HUES48 (cell line): Measurements from ENCODE around the gene GRID1.
"Not testable (repeated sequence)": the region's sequence is repeated elsewhere in the genome, so short reads cannot be mapped to it uniquely, and the experiment has no call there.

Experiments used
- H3K27ac ChIP-seq: one replicate; pipeline ENCODE4 v1.7.0; 2013; ENCODE audit warnings: low read depth, low read length, inconsistent platforms
- H3K27me3 ChIP-seq: 2 replicates; pipeline ENCODE4 v1.6.1; 2013; ENCODE audit warnings: mild to moderate bottlenecking, low read length; ENCODE audit not compliant: control insufficient read depth, insufficient read depth
- H3K36me3 ChIP-seq: 2 replicates; pipeline ENCODE4 v1.6.1; 2013; ENCODE audit warnings: low read length; ENCODE audit not compliant: control insufficient read depth, insufficient read depth
- H3K4me1 ChIP-seq: 2 replicates; pipeline ENCODE4 v1.6.1; 2013; ENCODE audit warnings: mild to moderate bottlenecking, low read length; ENCODE audit not compliant: control insufficient read depth, insufficient read depth
- H3K4me3 ChIP-seq: 2 replicates; pipeline ENCODE4 v1.5.1; 2013; ENCODE audit warnings: mild to moderate bottlenecking, low read depth, low read length
- H3K9ac ChIP-seq: 2 replicates; pipeline ENCODE4 v1.6.1; 2013; ENCODE audit warnings: mild to moderate bottlenecking, low read depth, low read length, moderate library complexity
- H3K9me3 ChIP-seq: 2 replicates; pipeline ENCODE4 v1.6.1; 2013; ENCODE audit warnings: low read length; ENCODE audit not compliant: control insufficient read depth, insufficient read depth

Gene GRID1

DNA sequence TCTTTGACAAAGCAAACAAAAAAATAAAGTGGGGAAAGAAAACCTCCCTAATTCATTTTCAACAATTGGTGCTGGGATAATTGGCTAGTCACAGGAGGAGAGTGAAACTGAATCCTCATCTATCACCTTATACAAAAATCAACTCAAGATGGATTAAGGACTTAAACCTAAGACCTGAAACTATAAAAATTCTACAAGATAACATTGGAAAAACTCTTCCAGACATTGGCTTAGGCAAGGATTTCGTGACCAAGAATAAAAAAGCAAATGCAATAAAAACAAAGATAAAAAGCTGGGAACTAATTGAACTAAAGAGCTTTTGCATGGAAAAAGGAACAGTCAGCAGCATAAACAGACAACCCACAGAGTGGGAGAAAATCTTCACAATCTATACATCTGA lies 271.5 kb downstream of the GRID1 start:
- H3K27ac ChIP-seq, H3K27me3 ChIP-seq, H3K4me1 ChIP-seq, H3K4me3 ChIP-seq, H3K36me3 ChIP-seq, H3K9me3 ChIP-seq, H3K9ac ChIP-seq: not testable (repeated sequence)

DNA sequence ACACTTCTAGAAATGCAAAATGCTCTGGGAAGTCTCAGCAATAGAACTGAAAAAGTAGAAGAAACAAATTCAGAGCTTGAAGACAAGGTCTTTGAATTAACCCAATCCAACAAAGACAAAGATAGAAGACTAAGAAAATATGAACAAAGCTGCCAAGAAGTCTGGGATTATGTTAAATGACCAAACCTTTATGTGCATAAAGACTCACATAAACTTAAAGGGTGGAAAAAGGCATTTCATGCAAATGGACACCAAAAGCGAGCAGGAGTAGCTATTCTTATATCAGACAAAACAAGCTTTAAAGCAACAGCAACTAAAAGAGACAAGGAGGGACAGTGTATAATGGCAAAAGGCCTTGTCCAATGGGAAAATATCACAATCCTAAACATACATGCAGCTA lies 274.3 kb downstream of the GRID1 start:
- H3K4me3 ChIP-seq, H3K9ac ChIP-seq, H3K27ac ChIP-seq, H3K36me3 ChIP-seq, H3K4me1 ChIP-seq, H3K9me3 ChIP-seq, H3K27me3 ChIP-seq: not testable (repeated sequence)

DNA sequence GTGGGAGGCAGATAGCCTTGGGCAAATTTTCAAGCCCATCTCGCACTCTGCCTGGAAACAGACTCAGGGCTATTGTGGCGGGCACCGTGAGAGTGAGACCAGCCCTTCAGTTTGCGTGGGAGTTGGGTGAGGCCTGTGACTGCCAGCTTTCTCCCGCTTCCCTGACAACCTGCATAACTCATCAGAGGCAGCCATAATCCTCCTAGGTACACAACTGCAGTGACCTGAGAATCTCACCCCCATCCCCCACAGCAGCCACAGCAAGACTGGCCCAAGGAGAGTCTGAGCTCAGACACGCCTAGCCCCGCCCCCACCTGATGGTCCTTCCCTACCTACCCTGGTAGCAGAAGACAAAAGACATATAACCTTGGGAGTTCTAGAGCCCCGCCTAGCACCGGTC lies 275.4 kb downstream of the GRID1 start:
- Histone ChIP-seq H3K36me3 (no peaks in the 10 kb centered on the region), H3K4me1 (peaks cover 4% of the 10 kb centered on the region; the same call in 1 of the 2 replicates), H3K27me3 (no peaks in the 10 kb centered on the region), H3K9ac (no peak overlapping the region), H3K9me3 (no peaks in the 10 kb centered on the region), H3K27ac (no peak overlapping the region), H3K4me3 (no peak overlapping the region)

DNA sequence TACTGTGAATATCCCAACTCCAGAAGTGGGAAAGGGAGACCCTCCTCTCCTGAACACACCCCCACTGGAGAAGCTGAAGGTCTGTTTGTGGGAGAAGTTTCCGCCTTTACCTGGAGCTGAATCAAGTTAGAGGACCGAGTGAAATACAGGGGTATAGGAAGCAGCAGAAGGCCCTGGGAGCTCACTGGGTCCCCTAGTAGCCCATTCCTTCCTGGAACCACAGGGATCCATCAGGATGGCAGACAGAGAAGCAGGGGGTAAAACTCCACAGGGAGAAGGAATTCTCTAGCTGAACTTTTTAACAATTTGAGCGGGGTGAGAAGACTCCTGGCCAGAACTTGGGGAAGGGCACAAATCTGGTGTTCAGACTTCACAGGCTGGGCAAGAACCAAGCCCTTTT lies 275.8 kb downstream of the GRID1 start:
- Histone ChIP-seq H3K27ac (no peak overlapping the region), H3K4me1 (peaks cover 4% of the 10 kb centered on the region; the same call in 1 of the 2 replicates), H3K36me3 (no peaks in the 10 kb centered on the region), H3K9ac (no peak overlapping the region), H3K9me3 (no peaks in the 10 kb centered on the region), H3K4me3 (no peak overlapping the region), H3K27me3 (no peaks in the 10 kb centered on the region)

DNA sequence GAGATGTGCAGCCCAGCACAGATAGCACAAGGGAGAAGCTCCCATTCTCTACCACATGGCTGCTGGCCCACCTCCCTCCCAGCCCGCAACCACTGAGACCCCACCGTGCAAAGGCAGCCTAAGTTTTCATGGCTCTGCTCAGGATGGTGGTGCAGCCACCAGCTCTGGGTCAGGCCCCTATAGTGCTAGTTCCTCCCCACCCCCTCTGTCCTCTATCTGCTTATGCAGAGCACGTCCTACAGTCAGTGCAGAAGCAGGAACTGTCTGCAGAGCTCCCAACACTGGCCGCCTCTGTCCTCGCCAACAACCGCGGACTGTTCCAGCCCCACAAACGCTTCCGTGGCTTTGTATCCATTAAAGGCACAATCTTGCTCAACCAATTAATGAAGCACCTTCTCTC lies 278.9 kb downstream of the GRID1 start:
- no peaks in the 10 kb centered on the region for H3K36me3 ChIP-seq
- no peak overlapping the region for H3K4me3 ChIP-seq
- no peak overlapping the region for H3K9ac ChIP-seq
- no peaks in the 10 kb centered on the region for H3K9me3 ChIP-seq
- no peak overlapping the region for H3K27ac ChIP-seq
- no peaks in the 10 kb centered on the region for H3K27me3 ChIP-seq
- H3K4me1 ChIP-seq, result peaks cover 4% of the 10 kb centered on the region; the same call in 1 of the 2 replicates

DNA sequence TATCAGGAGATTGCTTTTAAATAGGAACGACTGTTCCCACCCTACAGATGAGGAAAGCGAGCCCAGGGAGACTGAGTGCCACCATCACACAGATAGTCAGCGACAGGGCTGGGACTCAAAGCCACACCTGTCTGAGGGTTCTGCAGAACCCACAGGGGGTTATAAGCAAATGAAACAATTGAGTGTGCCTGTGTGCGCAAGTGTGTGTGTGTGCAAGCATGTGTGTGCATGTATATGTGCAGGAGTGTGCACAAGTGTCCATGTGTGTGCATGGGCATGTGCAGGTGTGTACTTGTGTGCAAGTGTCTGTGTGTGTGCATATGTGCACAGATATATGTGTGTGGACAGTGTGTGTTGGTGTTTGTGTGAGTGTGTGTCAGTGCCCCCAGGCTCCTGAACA lies 280.2 kb downstream of the GRID1 start:
- H3K4me3 ChIP-seq, result no peak overlapping the region
- no peaks in the 10 kb centered on the region for H3K36me3 ChIP-seq
- peaks cover 4% of the 10 kb centered on the region; the same call in 1 of the 2 replicates for H3K4me1 ChIP-seq
- no peaks in the 10 kb centered on the region for H3K9me3 ChIP-seq
- H3K9ac ChIP-seq, result no peak overlapping the region
- no peaks in the 10 kb centered on the region for H3K27me3 ChIP-seq
- no peak overlapping the region for H3K27ac ChIP-seq

DNA sequence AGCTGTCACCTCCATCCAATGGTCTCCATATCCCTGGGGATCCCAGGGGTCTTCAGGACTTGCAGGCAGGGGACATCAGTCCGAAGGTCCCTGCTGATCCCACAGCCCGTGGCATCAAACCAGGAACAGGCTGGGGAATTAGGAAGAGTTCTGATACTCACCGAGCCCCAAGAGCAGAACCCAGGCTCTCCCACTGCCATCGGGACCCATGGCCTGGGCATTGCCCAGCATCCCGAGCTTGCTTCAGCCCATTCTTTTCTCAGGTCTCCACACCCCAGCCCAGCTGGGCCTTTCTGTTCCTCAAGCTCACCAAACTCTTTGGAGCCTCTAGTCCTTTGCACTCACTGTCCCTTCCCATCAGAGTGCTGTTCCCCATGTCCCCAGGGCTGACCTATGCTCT lies 280.9 kb downstream of the GRID1 start:
- Histone ChIP-seq H3K27me3 (no peaks in the 10 kb centered on the region), H3K4me1 (no peaks in the 10 kb centered on the region), H3K9me3 (no peaks in the 10 kb centered on the region), H3K27ac (no peak overlapping the region), H3K4me3 (no peak overlapping the region), H3K36me3 (no peaks in the 10 kb centered on the region), H3K9ac (no peak overlapping the region)

DNA sequence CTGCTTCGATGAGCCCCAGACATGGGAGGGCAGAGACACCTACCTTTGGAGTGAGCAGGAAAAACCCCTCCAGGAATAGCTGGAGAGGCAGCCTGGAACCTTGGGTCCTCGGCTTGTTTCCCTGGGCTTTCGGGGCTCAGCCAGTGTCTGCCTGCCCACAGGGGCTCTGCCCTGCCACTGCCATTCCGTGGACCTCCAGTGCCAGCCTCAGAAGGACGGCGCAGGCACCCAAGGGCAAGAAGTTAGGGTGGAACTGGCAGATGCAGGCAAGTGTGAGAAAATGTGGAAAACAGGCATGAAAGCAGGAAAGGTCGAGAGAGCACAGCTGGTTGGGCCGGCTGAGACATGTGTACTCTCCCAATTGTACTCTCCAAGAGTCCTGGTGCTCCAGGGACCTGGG lies 281.5 kb downstream of the GRID1 start:
- Histone ChIP-seq H3K9ac (no peak overlapping the region), H3K27ac (no peak overlapping the region), H3K36me3 (no peaks in the 10 kb centered on the region), H3K4me3 (no peak overlapping the region), H3K27me3 (no peaks in the 10 kb centered on the region), H3K9me3 (no peaks in the 10 kb centered on the region), H3K4me1 (no peaks in the 10 kb centered on the region)

DNA sequence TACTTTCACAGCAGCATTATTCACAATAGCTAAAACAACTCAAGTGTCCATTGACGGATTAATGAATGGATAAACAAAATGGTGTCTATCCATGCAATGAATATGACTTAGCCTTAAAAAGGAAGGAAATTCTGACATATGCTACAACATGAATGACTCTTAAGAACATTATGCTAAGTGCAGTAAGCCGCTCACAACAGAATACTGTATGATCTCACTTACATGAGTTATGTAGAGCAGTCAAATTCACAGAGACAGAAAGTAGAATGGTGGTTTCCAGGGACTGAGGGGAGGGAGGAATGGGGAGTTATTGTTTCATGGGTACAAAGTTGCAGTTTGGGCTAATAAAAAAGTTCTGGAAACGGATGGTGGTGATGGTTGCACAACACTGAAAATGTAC lies 282.0 kb downstream of the GRID1 start:
- Histone ChIP-seq H3K27me3 (no peaks in the 10 kb centered on the region), H3K4me1 (no peaks in the 10 kb centered on the region), H3K36me3 (no peaks in the 10 kb centered on the region), H3K4me3 (no peak overlapping the region), H3K9me3 (no peaks in the 10 kb centered on the region), H3K27ac (no peak overlapping the region), H3K9ac (no peak overlapping the region)

DNA sequence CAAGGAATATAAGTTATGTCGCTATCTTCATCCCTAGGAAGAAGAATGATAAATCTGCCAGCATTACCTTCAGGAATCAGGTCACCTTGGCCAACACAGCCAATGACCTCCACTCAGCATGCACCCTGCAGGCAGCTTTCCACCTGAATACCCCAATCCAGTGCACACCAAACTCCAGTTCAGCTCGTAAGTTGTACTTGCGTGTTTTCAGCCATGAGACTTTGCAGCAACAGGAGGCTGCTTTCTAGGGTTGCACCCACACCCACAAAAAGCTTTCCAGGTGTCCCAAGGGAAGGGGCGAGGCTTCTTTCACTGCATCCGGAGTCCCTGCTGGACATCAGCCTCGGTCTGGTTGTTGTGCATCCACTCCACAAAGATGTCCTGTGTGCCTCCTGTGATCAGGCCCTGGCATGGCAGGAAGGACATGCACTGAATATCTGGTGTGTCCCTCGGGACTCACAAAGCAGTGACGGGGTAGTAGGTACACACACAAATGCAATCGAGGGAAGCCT lies 282.9 kb downstream of the GRID1 start:
- Histone ChIP-seq H3K9me3 (no peaks in the 10 kb centered on the region), H3K27me3 (no peaks in the 10 kb centered on the region)

DNA sequence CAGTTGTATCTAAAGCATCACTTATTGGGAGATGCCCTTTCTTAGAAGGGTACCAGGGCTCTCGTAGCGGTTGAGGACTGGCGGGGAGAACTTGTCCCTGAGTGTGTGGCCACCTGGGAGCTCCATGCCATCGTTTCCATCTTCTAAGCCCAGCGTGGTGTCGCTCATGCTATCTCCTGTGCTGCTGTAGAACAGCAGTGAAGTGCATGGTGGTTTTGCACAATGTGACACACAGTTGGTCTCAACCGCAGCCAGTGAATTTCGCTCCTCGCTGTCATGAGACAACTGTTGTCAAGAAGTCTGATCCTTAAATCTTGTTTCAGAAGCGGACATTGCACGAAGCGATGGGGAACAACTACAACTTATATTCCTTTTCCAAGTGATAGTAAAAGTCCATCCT lies 283.4 kb downstream of the GRID1 start:
- Histone ChIP-seq H3K27ac (no peak overlapping the region), H3K4me3 (no peak overlapping the region), H3K27me3 (no peaks in the 10 kb centered on the region), H3K9me3 (no peaks in the 10 kb centered on the region), H3K4me1 (peaks cover 8% of the 10 kb centered on the region), H3K9ac (no peak overlapping the region), H3K36me3 (no peaks in the 10 kb centered on the region)

More for the DNA sequence above, 282.9 kb downstream of the GRID1 start:
- no peaks in the 10 kb centered on the region for H3K36me3 ChIP-seq
- no peak overlapping the region for H3K27ac ChIP-seq
- peaks cover 3% of the 10 kb centered on the region for H3K4me1 ChIP-seq
- no peak overlapping the region for H3K9ac ChIP-seq
- H3K4me3 ChIP-seq, result no peak overlapping the region

DNA sequence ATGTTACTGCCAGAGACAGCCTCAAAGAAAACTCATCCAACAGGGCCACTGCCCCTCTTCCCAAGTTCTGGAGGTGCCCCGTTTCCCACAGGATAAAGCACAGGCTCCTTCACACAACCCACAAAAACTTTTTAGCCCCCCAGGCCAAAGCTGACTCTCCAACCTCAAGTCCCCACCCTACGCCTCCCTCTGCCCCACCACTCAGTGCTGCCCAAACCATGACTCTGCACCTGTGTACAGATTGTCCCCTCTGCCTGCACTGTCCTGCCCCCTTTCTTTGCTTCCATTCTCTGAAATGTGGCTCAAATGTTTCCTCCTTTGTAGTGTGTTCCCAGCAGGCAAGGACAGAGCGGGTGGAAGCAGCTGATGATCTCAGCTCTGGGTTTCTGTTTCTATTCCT lies 284.0 kb downstream of the GRID1 start:
- Histone ChIP-seq H3K9ac (no peak overlapping the region), H3K9me3 (no peaks in the 10 kb centered on the region)

More for the DNA sequence above, 284.0 kb downstream of the GRID1 start:
- H3K4me3 ChIP-seq, result no peak overlapping the region
- no peaks in the 10 kb centered on the region for H3K27me3 ChIP-seq
- H3K27ac ChIP-seq, result no peak overlapping the region
- H3K4me1 ChIP-seq, result peaks cover 8% of the 10 kb centered on the region
- no peaks in the 10 kb centered on the region for H3K36me3 ChIP-seq
